H9 (cell line): ENCODE measurements around the gene TSPAN5. TPM values are rescaled to one million over a fixed set of nuclear protein-coding genes. Genes with fewer than 3 reads are reported as not detected.

Experiments
- DNase-seq: peaks from one replicate; pipeline ENCODE4 v3.0.0-alpha.2; 2017
- H2AFZ ChIP-seq: one replicate; pipeline ENCODE4 v1.6.1; 2013; ENCODE audit warnings: mild to moderate bottlenecking, low read length, control low read depth, moderate library complexity
- H2AK5ac ChIP-seq: 2 replicates; pipeline ENCODE4 v1.6.1; 2013; ENCODE audit warnings: low read length, control low read depth, mixed read lengths; ENCODE audit not compliant: insufficient read length
- H2BK120ac ChIP-seq: one replicate; pipeline ENCODE4 v1.6.1; 2013; ENCODE audit warnings: low read depth, mild to moderate bottlenecking, low read length, control low read depth, inconsistent platforms; ENCODE audit not compliant: poor library complexity, severe bottlenecking
- H2BK12ac ChIP-seq: 2 replicates; pipeline ENCODE4 v1.6.1; 2013; ENCODE audit warnings: low read length, control low read depth, mixed read lengths, low read depth; ENCODE audit not compliant: insufficient read length
- H2BK15ac ChIP-seq: 2 replicates; pipeline ENCODE4 v1.6.1; 2013; ENCODE audit warnings: low read depth, low read length, control low read depth
- H2BK20ac ChIP-seq: one replicate; pipeline ENCODE4 v1.6.1; 2013; ENCODE audit warnings: low read depth, mild to moderate bottlenecking, low read length, control low read depth, inconsistent platforms; ENCODE audit not compliant: poor library complexity, severe bottlenecking
- H2BK5ac ChIP-seq: 2 replicates; pipeline ENCODE4 v1.6.1; 2013; ENCODE audit warnings: low read length, control low read depth, mixed read lengths; ENCODE audit not compliant: insufficient read length
- H3K14ac ChIP-seq: 2 replicates; pipeline ENCODE4 v1.6.1; 2013; ENCODE audit warnings: low read length, control low read depth; ENCODE audit not compliant: insufficient read depth
- H3K18ac ChIP-seq: 2 replicates; pipeline ENCODE4 v1.6.1; 2013; ENCODE audit warnings: low read depth, mild to moderate bottlenecking, mixed read lengths, low read length, control low read depth; ENCODE audit not compliant: insufficient read length
- H3K23ac ChIP-seq: 2 replicates; pipeline ENCODE4 v1.6.1; 2013; ENCODE audit warnings: low read length, control low read depth, mixed read lengths, low read depth; ENCODE audit not compliant: insufficient read length
- H3K23me2 ChIP-seq: 2 replicates; pipeline ENCODE4 v1.6.1; 2013; ENCODE audit warnings: low read depth, mild to moderate bottlenecking, mixed read lengths, low read length, control low read depth; ENCODE audit not compliant: insufficient read length, poor library complexity, severe bottlenecking
- H3K27ac ChIP-seq: 2 replicates; pipeline ENCODE4 v1.5.1; 2013; ENCODE audit warnings: low read length, control low read depth, mixed read lengths, low read depth; ENCODE audit not compliant: insufficient read length
- H3K27me3 ChIP-seq: 2 replicates; pipeline ENCODE4 v1.6.1; 2013; ENCODE audit warnings: low read length, control low read depth, inconsistent platforms; ENCODE audit not compliant: insufficient read depth
- H3K4ac ChIP-seq: 2 replicates; pipeline ENCODE4 v1.6.1; 2013; ENCODE audit warnings: low read depth, mild to moderate bottlenecking, control low read depth, inconsistent platforms, low read length, moderate library complexity
- H3K4me1 ChIP-seq: 2 replicates; pipeline ENCODE4 v1.6.1; 2013; ENCODE audit warnings: low read length, control low read depth, inconsistent platforms; ENCODE audit not compliant: insufficient read depth
- H3K4me2 ChIP-seq: 2 replicates; pipeline ENCODE4 v1.6.1; 2013; ENCODE audit warnings: low read length, control low read depth, mixed read lengths; ENCODE audit not compliant: insufficient read length, insufficient read depth
- H3K56ac ChIP-seq: 2 replicates; pipeline ENCODE4 v1.6.1; 2013; ENCODE audit warnings: low read depth, mild to moderate bottlenecking, mixed read lengths, low read length, control low read depth; ENCODE audit not compliant: insufficient read length
- H3K79me1 ChIP-seq: 2 replicates; pipeline ENCODE4 v1.6.1; 2013; ENCODE audit warnings: low read depth, mild to moderate bottlenecking, moderate library complexity, low read length, control low read depth, inconsistent platforms; ENCODE audit not compliant: insufficient read depth, poor library complexity, severe bottlenecking
- H3K79me2 ChIP-seq: 2 replicates; pipeline ENCODE4 v1.6.1; 2013; ENCODE audit warnings: low read length, control low read depth, inconsistent platforms; ENCODE audit not compliant: insufficient read depth
- H3K9ac ChIP-seq: 2 replicates; pipeline ENCODE4 v1.6.1; 2013; ENCODE audit warnings: low read length, control low read depth, mixed read lengths; ENCODE audit not compliant: insufficient read length; ENCODE audit errors: extremely low read depth
- H3K9me3 ChIP-seq: one replicate; pipeline ENCODE4 v1.6.1; 2013; ENCODE audit warnings: low read depth, low read length, inconsistent platforms; ENCODE audit not compliant: control insufficient read depth
- H3T11ph ChIP-seq: one replicate; pipeline ENCODE4 v1.6.1; 2013; ENCODE audit warnings: mild to moderate bottlenecking, low read length, control low read depth, inconsistent platforms
- H4K20me1 ChIP-seq: one replicate; pipeline ENCODE4 v1.6.1; 2013; ENCODE audit not compliant: control insufficient read depth, insufficient read length, insufficient read depth
- H4K5ac ChIP-seq: 2 replicates; pipeline ENCODE4 v1.6.1; 2013; ENCODE audit warnings: low read depth, mild to moderate bottlenecking, mixed read lengths, low read length, control low read depth; ENCODE audit not compliant: insufficient read length
- H4K8ac ChIP-seq: replicated peaks from 2 replicates; pipeline ENCODE4 v1.6.1; 2013; ENCODE audit warnings: low read length, control low read depth, mixed read lengths, low read depth; ENCODE audit not compliant: insufficient read length
- H4K91ac ChIP-seq: 2 replicates; pipeline ENCODE4 v1.6.1; 2013; ENCODE audit warnings: low read depth, mild to moderate bottlenecking, moderate library complexity, mixed read lengths, low read length, control low read depth; ENCODE audit not compliant: insufficient read length
- H3K27ac Mint-ChIP-seq, 3 experiments: 2 replicates in 2 of 3; 3 replicates in 1 of 3; pipeline ENCODE4 v1.8.0; 2020 to 2021; ENCODE audit warnings: mixed read lengths in 3 of 3, mild to moderate bottlenecking in 1 of 3, moderate library complexity in 1 of 3
- H3K27me3 Mint-ChIP-seq: 2 replicates; pipeline ENCODE4 v1.8.0; 2021; ENCODE audit warnings: low read depth, mild to moderate bottlenecking, moderate library complexity, mixed read lengths
- H3K36me3 Mint-ChIP-seq, 3 experiments: 2 replicates in 2 of 3; 3 replicates in 1 of 3; pipeline ENCODE4 v1.8.0; 2020 to 2021; ENCODE audit warnings: low read depth in 3 of 3, mixed read lengths in 3 of 3; ENCODE audit not compliant: insufficient read depth in 1 of 3
- H3K4me1 Mint-ChIP-seq, 2 experiments: 2 replicates each; pipeline ENCODE4 v1.8.0; 2020; ENCODE audit warnings: mixed read lengths in 2 of 2
- H3K4me3 Mint-ChIP-seq, 2 experiments: 2 replicates in 1 of 2; 3 replicates in 1 of 2; pipeline ENCODE4 v1.8.0; 2020 to 2021; ENCODE audit warnings: mild to moderate bottlenecking in 2 of 2, mixed read lengths in 2 of 2, moderate library complexity in 1 of 2
- H3K9me3 Mint-ChIP-seq, 2 experiments: 2 replicates in 1 of 2; 3 replicates in 1 of 2; pipeline ENCODE4 v1.8.0; 2020; ENCODE audit warnings: mild to moderate bottlenecking in 2 of 2, mixed read lengths in 2 of 2, moderate library complexity in 1 of 2
- CTCF ChIP-seq: fragments of 200-600 bp; sonication (generic); conservative IDR thresholded peaks from 3 replicates; pipeline ENCODE4 v1.8.0; 2021; ENCODE audit warnings: antibody characterized with exemption, mild to moderate bottlenecking
- WGBS: extraction: QIAGEN DNeasy Blood & Tissue Kit; methylation state at CpG from one replicate; pipeline ENCODE4 v1.1.7; 2013; ENCODE audit warnings: missing lambda C conversion rate, low lambda C conversion rate, mixed read lengths; ENCODE audit not compliant: insufficient read length; ENCODE audit errors: extremely low coverage; 5-methylcytosine and 5-hydroxymethylcytosine counted together
- total RNA-seq: library from RNA; stranded (reverse); gene quantifications from 2 replicates; pipeline ENCODE4 v1.2.1, GENCODE V29; 2021

Gene TSPAN5
- total RNA-seq, 1 experiment from 2014 or later, result 7.0 TPM

- Histone ChIP-seq H3K27me3 (no peaks in the 10 kb centered on the region), H4K20me1 (no peaks in the 10 kb centered on the region), H3K79me2 (no peaks in the 10 kb centered on the region), H2BK5ac (no peak overlapping the region), H4K91ac (no peak overlapping the region), H2AFZ (no peak overlapping the region), H3K23ac (no peak overlapping the region), H3K14ac (no peak overlapping the region), H2BK20ac (no peak overlapping the region), H2BK12ac (no peak overlapping the region), H3K4me1 (no peaks in the 10 kb centered on the region), H3K4me2 (no peak overlapping the region), H3K18ac (no peak overlapping the region), H2AK5ac (no peak overlapping the region), H3K27ac (no peak overlapping the region), H2BK15ac (no peak overlapping the region), H3K9me3 (no peaks in the 10 kb centered on the region), H3K79me1 (no peaks in the 10 kb centered on the region), H3K56ac (no peak overlapping the region), H3K9ac (no peak overlapping the region), H3T11ph (no peak overlapping the region), H4K8ac (no peak overlapping the region), H3K23me2 (no peaks in the 10 kb centered on the region), H3K4ac (no peak overlapping the region), H2BK120ac (no peak overlapping the region), H4K5ac (no peak overlapping the region)
- Mint-ChIP-seq H3K27ac (no peak overlapping the region), H3K36me3 (peaks cover 35 to 39% (median 37%) of the 10 kb centered on the region in 3 experiments), H3K4me3 (no peak overlapping the region), H3K9me3 (peaks cover 11% of the 10 kb centered on the region in 2 experiments; a peak in 3 of 5 replicates), H3K4me1 (no peaks in the 10 kb centered on the region), H3K27me3 (no peaks in the 10 kb centered on the region)
- no peak for DNase-seq
- TF ChIP-seq CTCF, result no peak
- no CpG with 5 or more reads among the region's 5 CpGs for WGBS
Measured at GRCh38 chr4:98421111-98421510, 237.3 kb downstream of the TSPAN5 start.
